Keratinocyte (primary cell): Measurements from ENCODE around the gene AFDN. TPM values are rescaled to one million over a fixed set of nuclear protein-coding genes. Genes with fewer than 3 reads are reported as not detected.

ENCODE experiments used
- DNase-seq: peaks from one replicate; pipeline ENCODE4 v3.0.0-alpha.2; 2011; ENCODE audit warnings: low read depth, missing footprints, low spot score
- FAIRE-seq: peaks from 2 replicates; lab custom pipeline; 2011; peaks lifted over from hg19 to GRCh38; lab: Jason Lieb, UNC
- H2AFZ ChIP-seq: 2 replicates; pipeline ENCODE4 v1.6.0; 2012; ENCODE audit warnings: low read length, control low read depth, inconsistent platforms; ENCODE audit not compliant: control insufficient read depth
- H3K27ac ChIP-seq: 2 replicates; pipeline ENCODE4 v1.5.1; 2011; ENCODE audit warnings: low read length; ENCODE audit not compliant: control insufficient read depth, insufficient read depth
- H3K27me3 ChIP-seq: 3 replicates; pipeline ENCODE4 v1.6.0; 2011; ENCODE audit warnings: low read length; ENCODE audit not compliant: control insufficient read depth, insufficient read depth; ENCODE audit errors: extremely low read depth
- H3K36me3 ChIP-seq, 2 experiments: 2 replicates in 1 of 2; 3 replicates in 1 of 2; pipeline ENCODE4 v1.5.1; 2011; ENCODE audit warnings: low read length in 2 of 2, mild to moderate bottlenecking in 1 of 2; ENCODE audit not compliant: control insufficient read depth in 2 of 2, insufficient read depth in 2 of 2; ENCODE audit errors: extremely low read depth in 1 of 2
- H3K4me1 ChIP-seq: 3 replicates; pipeline ENCODE4 v1.5.1; 2011; ENCODE audit warnings: low read length; ENCODE audit not compliant: control insufficient read depth, insufficient read depth; ENCODE audit errors: extremely low read depth
- H3K4me2 ChIP-seq: 3 replicates; pipeline ENCODE4 v1.6.0; 2011; ENCODE audit warnings: low read depth, low read length; ENCODE audit not compliant: control insufficient read depth, insufficient read depth; ENCODE audit errors: extremely low read depth
- H3K4me3 ChIP-seq, 3 experiments: fragments of 200-600 bp in 1 of 3; sonication (generic) in 1 of 3; 2 replicates in 2 of 3; 3 replicates in 1 of 3; pipeline ENCODE4 v1.5.1; 2011 to 2016; ENCODE audit warnings: low read length in 3 of 3, mild to moderate bottlenecking in 3 of 3, control low read depth in 2 of 3, inconsistent platforms in 1 of 3, low read depth in 1 of 3, mixed read lengths in 1 of 3, mixed run types in 1 of 3, moderate library complexity in 1 of 3; ENCODE audit not compliant: control insufficient read depth in 2 of 3, insufficient read depth in 2 of 3; ENCODE audit errors: extremely low read depth in 1 of 3
- H3K79me2 ChIP-seq: 2 replicates; pipeline ENCODE4 v1.6.0; 2012; ENCODE audit warnings: low read length; ENCODE audit not compliant: control insufficient read depth, insufficient read depth
- H3K9ac ChIP-seq: 3 replicates; pipeline ENCODE4 v1.6.0; 2011; ENCODE audit warnings: low read length; ENCODE audit not compliant: control insufficient read depth, insufficient read depth; ENCODE audit errors: extremely low read depth
- H3K9me1 ChIP-seq: 3 replicates; pipeline ENCODE4 v1.6.0; 2011; ENCODE audit warnings: low read length; ENCODE audit not compliant: control insufficient read depth, insufficient read depth; ENCODE audit errors: extremely low read depth
- H3K9me3 ChIP-seq: 2 replicates; pipeline ENCODE4 v1.5.1; 2012; ENCODE audit warnings: low read depth, low read length; ENCODE audit not compliant: control insufficient read depth
- H4K20me1 ChIP-seq: 3 replicates; pipeline ENCODE4 v1.6.0; 2011; ENCODE audit warnings: low read length; ENCODE audit not compliant: control insufficient read depth, insufficient read depth; ENCODE audit errors: extremely low read depth
- CTCF ChIP-seq, 3 experiments: IDR thresholded peaks in 1 of 3; conservative IDR thresholded peaks in 1 of 3; optimal IDR thresholded peaks in 1 of 3; 2 replicates in 2 of 3; 3 replicates in 1 of 3; pipeline versions ENCODE3 to v1.5.1; 2011; ENCODE audit warnings: low read length in 3 of 3, mild to moderate bottlenecking in 3 of 3, moderate library complexity in 2 of 3, control low read depth in 1 of 3, inconsistent platforms in 1 of 3; ENCODE audit not compliant: insufficient read depth in 2 of 3; ENCODE audit errors: extremely low read depth in 1 of 3
- EZH2 ChIP-seq: IDR thresholded peaks from one replicate; pipeline ENCODE4 v1.6.1; 2012; ENCODE audit warnings: inconsistent platforms, mild to moderate bottlenecking, low read length, moderate library complexity
- dilution Hi-C: fragments of 300-500 bp; cut with MboI; formaldehyde crosslinking; loops from one replicate; pipeline ENCODE4 v1.7.0; 2020; ENCODE audit warnings: low sequenced_read_pairs; ENCODE audit not compliant: extremely low pct_ligation_motif_present
- polyA plus RNA-seq, 5 experiments: library from polyadenylated mRNA; depleted of rRNA in 3 of 5; stranded (reverse) in 3 of 5; stranded (forward) in 1 of 5; unstranded in 1 of 5; fragments of >200 nt; gene quantifications; 1 replicate in 1 of 5; 2 replicates in 3 of 5; 3 replicates in 1 of 5; pipeline versions ENCODE4 v1.2.1 to v1.2.3, GENCODE V29; 2011 to 2012; ENCODE audit warnings: missing spikeins in 2 of 5, low read depth in 1 of 5, low replicate concordance in 1 of 5

The AFDN gene
- polyA plus RNA-seq, 1 donor (not counting 4 experiments of a cell fraction or from before 2014, with no cell fraction given) = 46.5 TPM

- Histone ChIP-seq H3K9me3 (no peaks in the 10 kb centered on the region), H3K4me1 (peaks cover 9% of the 10 kb centered on the region), H3K36me3 (peaks cover 10 to 15% of the 10 kb centered on the region in 2 experiments), H3K9ac (no peak overlapping the region), H3K27me3 (no peaks in the 10 kb centered on the region), H3K79me2 (peaks cover 12% of the 10 kb centered on the region), H3K27ac (no peak overlapping the region), H3K9me1 (peaks cover 6% of the 10 kb centered on the region), H3K4me3 (no peak overlapping the region), H3K4me2 (no peak overlapping the region), H2AFZ (no peak overlapping the region), H4K20me1 (peaks cover 3% of the 10 kb centered on the region)
- no peak for DNase-seq
- TF ChIP-seq CTCF (optimal IDR thresholded peaks at IDR 0.05 in 1 of 3, IDR thresholded peaks at IDR 0.05 in 1 of 3, conservative IDR thresholded peaks at IDR 0.05 in 1 of 3; ENCODE audit: extremely low read depth in 1 of 3, insufficient read depth in 2 of 3, low read length in 3 of 3) (no peak), EZH2 (no peak)
- no peak for FAIRE-seq
- dilution Hi-C loops = no loop called here
Measured at GRCh38 chr6:167953551-167953950, 126.8 kb downstream of the AFDN start.

DNA sequence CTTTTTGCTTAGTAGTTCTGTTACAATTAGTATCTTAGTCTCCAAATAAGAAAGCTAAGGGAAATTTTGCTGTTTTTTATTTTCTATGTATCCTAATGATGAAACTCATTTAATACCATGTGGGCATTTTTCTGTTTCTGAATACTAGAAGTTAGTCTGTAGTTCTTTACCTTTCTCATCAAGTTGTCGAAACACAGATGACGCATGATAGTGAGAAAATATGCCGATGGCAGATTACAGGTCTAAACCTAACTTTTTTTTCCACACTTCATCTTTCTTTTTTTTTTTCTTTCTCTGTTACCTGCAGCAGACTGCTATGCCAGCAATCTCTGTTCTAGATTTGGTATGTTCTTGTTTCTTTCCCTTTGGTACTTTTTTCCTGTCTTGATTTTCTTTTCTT is 127.4 kb downstream of the AFDN start:
- Histone ChIP-seq H3K4me3 (no peak overlapping the region), H3K27ac (no peak overlapping the region), H2AFZ (no peak overlapping the region), H3K36me3 (peaks cover 7 to 10% of the 10 kb centered on the region in 2 experiments), H3K79me2 (peaks cover 13% of the 10 kb centered on the region), H4K20me1 (peaks cover 3% of the 10 kb centered on the region), H3K27me3 (no peaks in the 10 kb centered on the region), H3K9ac (no peak overlapping the region), H3K9me1 (peaks cover 6% of the 10 kb centered on the region), H3K9me3 (no peaks in the 10 kb centered on the region), H3K4me1 (peaks cover 9% of the 10 kb centered on the region), H3K4me2 (no peak overlapping the region)
- FAIRE-seq (no peak), DNase-seq (no peak)
- dilution Hi-C loops = no loop called here
- TF ChIP-seq EZH2 (no peak), CTCF (optimal IDR thresholded peaks at IDR 0.05 in 1 of 3, IDR thresholded peaks at IDR 0.05 in 1 of 3, conservative IDR thresholded peaks at IDR 0.05 in 1 of 3; ENCODE audit: extremely low read depth in 1 of 3, insufficient read depth in 2 of 3, low read length in 3 of 3) (no peak)
